ENCODE data around the gene N4BP2.

N4BP2 gene

DNA sequence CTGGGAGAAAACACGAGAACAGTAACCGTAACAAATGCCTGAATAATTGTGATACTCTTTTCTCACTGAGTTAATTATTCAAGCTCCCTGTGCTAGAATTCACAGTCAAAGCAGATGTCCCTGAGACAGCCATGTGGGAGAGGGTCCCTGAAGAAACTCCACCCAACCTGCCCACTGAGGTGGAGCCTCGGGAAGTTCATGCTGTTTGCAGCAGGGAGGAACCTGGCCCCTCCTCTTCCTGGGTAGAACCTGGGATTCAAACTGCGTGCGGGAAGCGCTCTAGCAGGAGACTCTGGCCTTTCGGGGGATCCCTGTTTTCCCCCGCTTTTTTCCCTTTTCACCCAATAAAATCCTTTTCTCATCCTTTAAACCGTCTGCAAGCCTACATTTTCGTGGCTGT, 120.0 kb downstream of the N4BP2 start:
- H3K4me3 ChIP-seq (replicated peaks; ENCODE audit: insufficient read depth, low read length), result no peak overlapping the region
- TF ChIP-seq GABPA (IDR thresholded peaks at IDR 0.05; ENCODE audit: low read depth) (no peak), SPI1 (IDR thresholded peaks at IDR 0.05; ENCODE audit: borderline replicate concordance, low read depth) (no peak), POLR2AphosphoS5 (IDR thresholded peaks at IDR 0.05; ENCODE audit: low read depth) (no peak)
- TF ChIP-seq, protein P1, sequence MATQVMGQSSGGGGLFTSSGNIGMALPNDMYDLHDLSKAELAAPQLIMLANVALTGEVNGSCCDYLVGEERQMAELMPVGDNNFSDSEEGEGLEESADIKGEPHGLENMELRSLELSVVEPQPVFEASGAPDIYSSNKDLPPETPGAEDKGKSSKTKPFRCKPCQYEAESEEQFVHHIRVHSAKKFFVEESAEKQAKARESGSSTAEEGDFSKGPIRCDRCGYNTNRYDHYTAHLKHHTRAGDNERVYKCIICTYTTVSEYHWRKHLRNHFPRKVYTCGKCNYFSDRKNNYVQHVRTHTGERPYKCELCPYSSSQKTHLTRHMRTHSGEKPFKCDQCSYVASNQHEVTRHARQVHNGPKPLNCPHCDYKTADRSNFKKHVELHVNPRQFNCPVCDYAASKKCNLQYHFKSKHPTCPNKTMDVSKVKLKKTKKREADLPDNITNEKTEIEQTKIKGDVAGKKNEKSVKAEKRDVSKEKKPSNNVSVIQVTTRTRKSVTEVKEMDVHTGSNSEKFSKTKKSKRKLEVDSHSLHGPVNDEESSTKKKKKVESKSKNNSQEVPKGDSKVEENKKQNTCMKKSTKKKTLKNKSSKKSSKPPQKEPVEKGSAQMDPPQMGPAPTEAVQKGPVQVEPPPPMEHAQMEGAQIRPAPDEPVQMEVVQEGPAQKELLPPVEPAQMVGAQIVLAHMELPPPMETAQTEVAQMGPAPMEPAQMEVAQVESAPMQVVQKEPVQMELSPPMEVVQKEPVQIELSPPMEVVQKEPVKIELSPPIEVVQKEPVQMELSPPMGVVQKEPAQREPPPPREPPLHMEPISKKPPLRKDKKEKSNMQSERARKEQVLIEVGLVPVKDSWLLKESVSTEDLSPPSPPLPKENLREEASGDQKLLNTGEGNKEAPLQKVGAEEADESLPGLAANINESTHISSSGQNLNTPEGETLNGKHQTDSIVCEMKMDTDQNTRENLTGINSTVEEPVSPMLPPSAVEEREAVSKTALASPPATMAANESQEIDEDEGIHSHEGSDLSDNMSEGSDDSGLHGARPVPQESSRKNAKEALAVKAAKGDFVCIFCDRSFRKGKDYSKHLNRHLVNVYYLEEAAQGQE (IDR thresholded peaks at IDR 0.05; ENCODE audit: insufficient replicate concordance, low read depth), result no peak
- TF ChIP-seq, protein P2, sequence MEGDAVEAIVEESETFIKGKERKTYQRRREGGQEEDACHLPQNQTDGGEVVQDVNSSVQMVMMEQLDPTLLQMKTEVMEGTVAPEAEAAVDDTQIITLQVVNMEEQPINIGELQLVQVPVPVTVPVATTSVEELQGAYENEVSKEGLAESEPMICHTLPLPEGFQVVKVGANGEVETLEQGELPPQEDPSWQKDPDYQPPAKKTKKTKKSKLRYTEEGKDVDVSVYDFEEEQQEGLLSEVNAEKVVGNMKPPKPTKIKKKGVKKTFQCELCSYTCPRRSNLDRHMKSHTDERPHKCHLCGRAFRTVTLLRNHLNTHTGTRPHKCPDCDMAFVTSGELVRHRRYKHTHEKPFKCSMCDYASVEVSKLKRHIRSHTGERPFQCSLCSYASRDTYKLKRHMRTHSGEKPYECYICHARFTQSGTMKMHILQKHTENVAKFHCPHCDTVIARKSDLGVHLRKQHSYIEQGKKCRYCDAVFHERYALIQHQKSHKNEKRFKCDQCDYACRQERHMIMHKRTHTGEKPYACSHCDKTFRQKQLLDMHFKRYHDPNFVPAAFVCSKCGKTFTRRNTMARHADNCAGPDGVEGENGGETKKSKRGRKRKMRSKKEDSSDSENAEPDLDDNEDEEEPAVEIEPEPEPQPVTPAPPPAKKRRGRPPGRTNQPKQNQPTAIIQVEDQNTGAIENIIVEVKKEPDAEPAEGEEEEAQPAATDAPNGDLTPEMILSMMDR (IDR thresholded peaks at IDR 0.05; ENCODE audit: insufficient read depth, low read length), result no peak
- no peak overlapping the region for H3K27ac ChIP-seq (replicated peaks)
- no peaks in the 10 kb centered on the region for H3K27me3 ChIP-seq (ENCODE audit: insufficient read depth, poor library complexity, severe bottlenecking)
- no peak for DNase-seq (ENCODE audit: low read depth in 1 of 2, low spot score in 1 of 2)

DNA sequence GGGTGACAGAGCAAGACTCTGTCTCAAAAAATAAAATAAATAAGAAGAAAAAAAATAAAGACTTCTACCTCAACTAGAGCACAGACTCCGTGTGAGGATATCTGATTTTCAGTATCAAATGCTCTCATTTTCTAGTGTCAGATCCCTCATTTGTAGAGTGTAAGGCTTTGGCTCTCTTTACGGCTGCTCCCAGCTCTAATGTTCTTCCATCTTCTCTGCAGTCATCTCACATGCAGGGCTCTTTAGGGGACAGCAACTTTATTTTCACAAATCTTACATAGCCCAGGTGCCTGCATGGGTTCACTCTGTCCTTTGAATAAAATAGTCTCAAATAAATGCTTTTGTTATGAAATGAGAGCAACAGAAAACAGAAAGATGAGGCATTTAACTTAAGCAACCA, 120.9 kb downstream of the N4BP2 start:
- H3K4me3 ChIP-seq (replicated peaks; ENCODE audit: insufficient read depth, low read length), result no peak overlapping the region

DNA sequence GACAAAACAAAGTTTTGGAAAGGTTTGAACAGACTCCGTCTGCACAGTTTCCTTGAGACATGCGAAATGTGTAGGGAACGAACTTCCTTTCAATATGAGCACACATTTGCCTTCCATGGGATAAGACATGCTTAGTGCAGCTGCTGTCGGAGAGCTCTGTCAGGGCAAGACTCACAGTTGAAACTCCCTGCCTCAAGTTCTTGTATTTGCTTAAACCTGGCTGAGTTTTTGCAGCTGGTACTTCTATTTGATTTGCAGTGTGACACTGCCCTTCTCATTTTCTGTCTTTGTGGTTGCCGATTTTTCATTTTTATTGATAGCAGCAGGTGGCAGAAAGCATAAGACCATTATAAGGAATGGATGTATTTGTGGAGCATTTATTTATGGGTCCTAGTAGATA, 122.0 kb downstream of the N4BP2 start:
- TF ChIP-seq POLR2AphosphoS5 (IDR thresholded peaks at IDR 0.05; ENCODE audit: low read depth) (no peak), GABPA (IDR thresholded peaks at IDR 0.05; ENCODE audit: low read depth) (no peak), SPI1 (IDR thresholded peaks at IDR 0.05; ENCODE audit: borderline replicate concordance, low read depth) (no peak)
- TF ChIP-seq, protein P1 (IDR thresholded peaks at IDR 0.05; ENCODE audit: insufficient replicate concordance, low read depth), result no peak
- TF ChIP-seq, protein P2 (IDR thresholded peaks at IDR 0.05; ENCODE audit: insufficient read depth, low read length), result no peak
- Histone ChIP-seq H3K4me3 (replicated peaks; ENCODE audit: insufficient read depth, low read length) (no peak overlapping the region), H3K27ac (replicated peaks) (no peak overlapping the region), H3K27me3 (ENCODE audit: insufficient read depth, poor library complexity, severe bottlenecking) (no peaks in the 10 kb centered on the region)
- no peak for DNase-seq (ENCODE audit: low read depth in 1 of 2, low spot score in 1 of 2)

More for the DNA sequence above, 120.9 kb downstream of the N4BP2 start:
- Histone ChIP-seq H3K27ac (replicated peaks) (no peak overlapping the region), H3K27me3 (ENCODE audit: insufficient read depth, poor library complexity, severe bottlenecking) (no peaks in the 10 kb centered on the region)
- no peak for TF ChIP-seq GABPA (IDR thresholded peaks at IDR 0.05; ENCODE audit: low read depth)
- TF ChIP-seq, protein P2 (IDR thresholded peaks at IDR 0.05; ENCODE audit: insufficient read depth, low read length), result no peak
- DNase-seq (ENCODE audit: low read depth in 1 of 2, low spot score in 1 of 2), result no peak

DNA sequence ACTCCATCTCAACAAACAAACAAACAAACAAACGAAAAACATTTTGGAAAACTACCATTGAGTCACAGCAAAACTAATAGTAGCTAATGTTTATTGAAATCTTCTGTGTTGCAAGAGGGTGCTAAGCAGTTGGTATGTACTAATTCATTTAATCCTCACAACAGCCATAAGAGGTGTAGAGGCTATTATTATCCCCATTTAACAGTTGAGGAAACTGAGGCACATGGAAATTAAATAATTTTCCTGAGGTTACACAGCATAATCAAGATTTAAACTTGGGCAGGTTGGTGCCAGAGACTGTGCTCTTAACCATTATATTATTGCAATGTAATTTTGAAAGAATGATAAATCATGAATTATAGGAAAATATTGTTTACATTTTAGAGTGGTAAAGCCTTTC, 122.7 kb downstream of the N4BP2 start:
- DNase-seq (ENCODE audit: low read depth in 1 of 2, low spot score in 1 of 2), result no peak
- Histone ChIP-seq H3K27me3 (ENCODE audit: insufficient read depth, poor library complexity, severe bottlenecking) (no peaks in the 10 kb centered on the region), H3K27ac (replicated peaks) (no peak overlapping the region), H3K4me3 (replicated peaks; ENCODE audit: insufficient read depth, low read length) (no peak overlapping the region)
- TF ChIP-seq GABPA (IDR thresholded peaks at IDR 0.05; ENCODE audit: low read depth) (no peak), SPI1 (IDR thresholded peaks at IDR 0.05; ENCODE audit: borderline replicate concordance, low read depth) (no peak), POLR2AphosphoS5 (IDR thresholded peaks at IDR 0.05; ENCODE audit: low read depth) (no peak)
- TF ChIP-seq, protein P1 (IDR thresholded peaks at IDR 0.05; ENCODE audit: insufficient replicate concordance, low read depth), result no peak
- TF ChIP-seq, protein P2 (IDR thresholded peaks at IDR 0.05; ENCODE audit: insufficient read depth, low read length), result no peak
